GM10248 (cell line): ENCODE data around the gene DGKI.
"Not testable (repeated sequence)": the region's sequence is repeated elsewhere in the genome, so short reads cannot be mapped to it uniquely, and the experiment has no call there.

Experiments
- CTCF ChIA-PET: fragments of 300-600 bp; sonication (Branson Sonifier 250); formaldehyde crosslinking; extraction: SDS; loops from one replicate; lab custom pipeline; 2021; ENCODE audit warnings: antibody characterized with exemption; lab: Yijun Ruan, JAX
- POLR2A ChIA-PET: fragments of 350-650 bp; sonication (Branson Sonifier 250); formaldehyde crosslinking; extraction: SDS; loops from one replicate; lab custom pipeline; 2020; ENCODE audit warnings: antibody characterized with exemption; lab: Yijun Ruan, JAX
- DNase-seq: peaks from one replicate; pipeline ENCODE4 v3.0.0; 2012; ENCODE audit errors: extremely low spot score
- TF ChIP-seq, protein P1 (sequence below): IDR thresholded peaks from 2 replicates; pipeline ENCODE4 v1.5.1; 2012; ENCODE audit warnings: mild to moderate bottlenecking, low read depth; ENCODE audit errors: extremely low read depth, missing control alignments, control extremely low read depth

Gene DGKI

DNA sequence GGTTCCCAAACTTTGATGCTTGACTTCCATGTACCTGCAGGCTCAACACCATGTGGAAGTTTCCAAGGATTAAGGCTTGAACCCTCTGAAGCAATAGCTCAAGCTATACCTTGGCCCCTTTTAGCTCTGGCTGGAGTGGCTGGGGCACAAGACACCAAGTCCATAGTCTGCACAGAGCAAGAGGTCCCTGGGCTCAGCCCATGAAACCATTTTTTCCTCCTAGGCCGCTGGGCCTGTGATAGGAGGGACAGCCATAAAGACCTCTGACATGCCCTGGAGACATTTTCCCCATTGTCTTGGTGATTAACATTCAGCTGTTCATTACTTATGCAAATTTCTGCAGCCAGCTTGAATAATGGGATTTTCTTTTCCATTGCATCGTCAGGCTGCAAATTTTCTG, 14.4 kb downstream of the DGKI start:
- TF ChIP-seq, protein P1, sequence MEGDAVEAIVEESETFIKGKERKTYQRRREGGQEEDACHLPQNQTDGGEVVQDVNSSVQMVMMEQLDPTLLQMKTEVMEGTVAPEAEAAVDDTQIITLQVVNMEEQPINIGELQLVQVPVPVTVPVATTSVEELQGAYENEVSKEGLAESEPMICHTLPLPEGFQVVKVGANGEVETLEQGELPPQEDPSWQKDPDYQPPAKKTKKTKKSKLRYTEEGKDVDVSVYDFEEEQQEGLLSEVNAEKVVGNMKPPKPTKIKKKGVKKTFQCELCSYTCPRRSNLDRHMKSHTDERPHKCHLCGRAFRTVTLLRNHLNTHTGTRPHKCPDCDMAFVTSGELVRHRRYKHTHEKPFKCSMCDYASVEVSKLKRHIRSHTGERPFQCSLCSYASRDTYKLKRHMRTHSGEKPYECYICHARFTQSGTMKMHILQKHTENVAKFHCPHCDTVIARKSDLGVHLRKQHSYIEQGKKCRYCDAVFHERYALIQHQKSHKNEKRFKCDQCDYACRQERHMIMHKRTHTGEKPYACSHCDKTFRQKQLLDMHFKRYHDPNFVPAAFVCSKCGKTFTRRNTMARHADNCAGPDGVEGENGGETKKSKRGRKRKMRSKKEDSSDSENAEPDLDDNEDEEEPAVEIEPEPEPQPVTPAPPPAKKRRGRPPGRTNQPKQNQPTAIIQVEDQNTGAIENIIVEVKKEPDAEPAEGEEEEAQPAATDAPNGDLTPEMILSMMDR, result no peak
- CTCF ChIA-PET, result interaction anchor here (1.4 to 6.4 kb wide), 4 partner anchors 8 to 177 kb away, joined by 3 to 27 read pairs (median 4); partner anchors contain the start of gene DGKI
- no peak for DNase-seq
- POLR2A ChIA-PET, result no interaction called here

DNA sequence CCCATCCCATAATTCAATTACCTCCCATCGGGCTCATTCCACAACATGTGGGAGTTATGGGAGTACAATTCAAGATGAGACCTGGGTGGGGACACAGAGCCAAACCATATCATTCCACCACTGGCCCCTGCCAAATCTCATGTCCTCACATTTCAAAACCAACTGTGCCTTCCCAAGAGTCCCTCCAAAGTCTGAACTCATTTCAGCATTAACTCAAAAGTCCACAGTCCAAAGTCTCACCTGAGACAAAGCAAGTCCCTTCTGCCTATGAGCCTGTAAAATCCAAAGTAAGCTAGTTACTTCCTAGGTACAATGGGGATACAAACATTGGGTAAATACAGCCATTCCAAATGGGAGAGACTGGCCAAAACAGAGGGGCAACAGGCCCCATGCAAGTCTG, 15.2 kb downstream of the DGKI start:
- POLR2A ChIA-PET, result not testable (repeated sequence)
- CTCF ChIA-PET, result interaction anchor here (1.4 to 6.4 kb wide), 4 partner anchors 9 to 177 kb away, joined by 3 to 27 read pairs (median 4); partner anchors contain the start of gene DGKI

DNA sequence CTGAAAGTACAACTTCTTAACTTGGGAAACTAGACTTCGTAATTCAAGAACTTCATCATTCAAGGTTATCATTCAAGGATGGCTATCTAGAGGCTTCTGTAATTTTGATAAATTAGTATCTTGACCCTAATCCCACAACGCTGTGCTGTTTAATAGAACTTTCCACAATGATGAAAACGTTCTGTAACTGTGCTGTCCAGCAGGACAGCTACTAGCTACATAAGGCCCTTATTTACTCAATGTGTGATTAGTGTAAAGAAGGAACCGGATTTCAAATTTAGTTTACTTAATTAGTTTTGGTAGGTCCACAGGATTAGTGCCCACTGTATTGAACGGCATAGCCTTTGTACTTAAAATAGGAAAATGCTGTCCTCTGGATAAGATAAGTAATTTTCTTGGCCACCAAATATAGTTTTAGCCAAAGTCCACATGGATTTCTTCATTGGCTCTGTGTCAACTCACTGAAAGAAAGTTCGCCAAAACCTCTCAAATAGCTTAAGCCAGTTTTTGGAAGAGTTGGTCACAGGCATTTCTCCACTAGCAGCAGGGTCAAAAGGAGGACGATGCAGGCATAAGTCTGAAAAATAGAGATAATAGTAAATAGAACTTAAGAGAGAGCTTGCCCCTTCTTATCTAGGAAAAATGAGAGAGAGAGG, 17.3 kb downstream of the DGKI start:
- DNase-seq, result no peak
- CTCF ChIA-PET, result interaction anchor here (0.8 to 6.4 kb wide), 3 partner anchors 8 to 11 kb away, joined by 3 to 27 read pairs (median 7); no protein-coding TSS in a partner anchor
- POLR2A ChIA-PET, result no interaction called here
- TF ChIP-seq, protein P1, result no peak

More for the DNA sequence above, 15.2 kb downstream of the DGKI start:
- not testable (repeated sequence) for DNase-seq

DNA sequence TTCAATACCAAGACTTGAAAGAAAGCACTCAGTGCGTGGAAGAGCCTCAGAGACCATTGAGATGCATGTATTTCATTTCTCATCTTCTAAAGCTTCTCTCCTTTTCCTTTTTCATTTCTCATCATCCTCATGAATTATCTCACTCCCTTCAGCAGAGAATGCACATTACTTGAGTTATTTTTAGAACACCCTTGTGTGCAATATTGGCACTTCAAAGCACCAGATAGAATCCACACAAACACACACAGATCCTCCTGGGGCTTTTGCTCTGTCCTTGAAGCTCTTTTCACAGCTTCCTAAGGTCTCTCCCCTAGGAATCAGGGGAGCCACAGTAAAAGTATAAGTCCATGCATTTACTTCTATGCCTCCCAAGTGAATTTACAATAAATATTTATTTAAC, 18.3 kb downstream of the DGKI start:
- CTCF ChIA-PET, result interaction anchor here (3.3 to 6.4 kb wide), 2 partner anchors 8 to 12 kb away, joined by 12 to 27 read pairs; no protein-coding TSS in a partner anchor
- TF ChIP-seq, protein P1, result no peak
- POLR2A ChIA-PET, result no interaction called here
- DNase-seq, result no peak

DNA sequence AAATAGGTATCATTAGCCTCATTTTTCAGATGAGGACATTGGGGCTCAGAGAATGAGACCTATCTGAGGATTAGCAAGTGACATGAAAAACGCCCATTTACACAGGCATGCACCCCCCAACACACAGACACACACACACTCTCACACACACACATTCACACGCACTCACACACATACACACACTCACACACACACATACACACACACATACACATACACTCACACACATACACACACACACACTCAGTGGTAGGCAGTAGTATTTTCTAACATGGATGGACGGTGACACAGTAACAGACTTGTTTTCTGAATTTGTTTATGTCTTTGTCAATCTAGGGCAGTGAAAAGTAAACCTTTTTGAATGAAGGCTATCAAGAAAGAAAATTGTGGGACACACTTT, 21.3 kb downstream of the DGKI start:
- CTCF ChIA-PET, result interaction anchor here (0.8 to 1.4 kb wide), 2 partner anchors 9 to 11 kb away, joined by 3 to 5 read pairs; no protein-coding TSS in a partner anchor
- POLR2A ChIA-PET, result no interaction called here
- DNase-seq, result no peak
- TF ChIP-seq, protein P1, result no peak

DNA sequence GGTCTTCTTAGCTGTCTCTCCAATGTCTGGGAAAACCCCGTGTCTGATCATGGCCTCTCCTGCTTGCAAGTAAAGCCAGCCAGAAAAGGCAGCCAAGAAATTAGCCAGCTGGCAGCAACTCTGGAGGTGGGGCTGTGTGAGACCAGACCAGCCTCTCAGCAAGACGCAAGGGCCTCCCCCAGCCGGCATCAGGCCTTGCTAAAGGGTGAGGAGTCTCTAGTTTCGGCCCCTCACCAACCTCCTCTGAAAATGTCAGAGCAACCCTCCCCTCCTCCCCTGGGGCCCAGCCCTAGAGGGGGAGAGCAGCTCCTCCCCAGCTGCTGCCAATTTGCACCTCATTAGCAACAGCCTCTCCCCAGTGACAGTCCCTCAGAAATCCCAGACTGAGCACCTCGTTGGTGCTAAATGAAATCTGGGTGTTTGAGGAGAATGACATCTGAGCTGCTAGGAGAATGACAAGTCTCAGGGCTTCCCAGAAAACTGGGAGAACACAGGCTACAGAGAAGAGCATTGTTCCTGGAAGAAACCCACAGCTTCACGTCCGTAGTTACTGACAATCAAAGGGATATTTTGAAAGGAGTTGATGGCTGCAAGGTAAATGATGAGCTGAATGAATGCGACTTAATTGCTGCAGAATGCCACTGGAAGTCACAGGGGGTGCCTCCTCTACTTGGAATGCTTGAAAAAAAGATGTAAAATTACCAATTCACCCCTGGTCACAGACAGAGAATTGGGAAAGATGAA, 25.9 kb downstream of the DGKI start:
- ChIA-PET CTCF (interaction anchor here (1.1 to 4.3 kb wide), 9 partner anchors 9 to 182 kb away, joined by 3 to 22 read pairs (median 6); partner anchors contain the start of gene CREB3L2), POLR2A (interaction anchor here (0.6 to 1.1 kb wide), 2 partner anchors 10 to 19 kb away, joined by 3 read pairs; no protein-coding TSS in a partner anchor)
- peak; percentile 44 for DNase-seq
- TF ChIP-seq, protein P1, result no peak
